Left renal cortex interstitium (tissue), 4 donors: Measurements from ENCODE around the gene ERRFI1. TPM values are rescaled to one million over a fixed set of nuclear protein-coding genes. Genes with fewer than 3 reads are reported as not detected.
A peak's percentile ranks its signal among the peaks of the same experiment; 100 is the strongest.
"Not testable (repeated sequence)": the region's sequence is repeated elsewhere in the genome, so short reads cannot be mapped to it uniquely, and the experiment has no call there.

ENCODE experiments used
- DNase-seq, 4 donors: peaks; one replicate each; pipeline ENCODE4 v3.0.0-alpha.2; 2013; ENCODE audit warnings: low read depth in 4 of 4, low spot score in 2 of 4, missing footprints in 1 of 4
- polyA plus RNA-seq, 4 donors: library from polyadenylated mRNA; unstranded; fragments of 120-200 nt; gene quantifications; one replicate each; pipeline ENCODE4 v1.2.1, GENCODE V29; 2013; ENCODE audit not compliant: insufficient read length in 4 of 4

ERRFI1 gene
- polyA plus RNA-seq, 4 donors, result 18.9 to 24.8 (median 20.6) TPM

- DNase-seq, result peak in 2 of 4 donors; percentile 46 to 55
Measured at GRCh38 chr1:7975212-7975865, 50.8 kb downstream of the ERRFI1 start.

- no peak for DNase-seq
Measured at GRCh38 chr1:7973086-7973485, 53.0 kb downstream of the ERRFI1 start.

GRCh38 chr1:7972285-7972684 is 53.8 kb downstream of the ERRFI1 start:
- no peak for DNase-seq

DNA sequence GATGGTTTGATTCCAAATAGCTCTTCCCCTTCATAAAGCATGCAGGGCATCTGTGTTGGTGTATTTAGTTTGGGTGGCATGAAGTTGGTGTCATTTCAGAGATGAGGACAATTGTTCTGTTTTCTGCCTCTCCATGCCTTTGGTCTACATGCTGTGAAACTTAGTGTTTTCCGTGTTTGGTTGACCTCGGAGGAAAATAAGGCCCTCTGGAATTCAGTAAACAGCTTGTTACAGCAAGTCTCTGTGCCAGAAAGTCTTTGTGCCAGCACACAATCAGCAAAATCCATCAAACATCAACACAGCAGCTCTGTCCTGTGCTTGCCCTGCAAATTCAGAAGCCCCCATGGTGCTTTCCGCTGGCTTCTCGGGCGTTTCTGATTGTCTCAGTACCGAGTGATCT is 55.1 kb downstream of the ERRFI1 start:
- no peak for DNase-seq

- no peak for DNase-seq
Measured at GRCh38 chr1:7970246-7970645, 55.9 kb downstream of the ERRFI1 start.

DNA sequence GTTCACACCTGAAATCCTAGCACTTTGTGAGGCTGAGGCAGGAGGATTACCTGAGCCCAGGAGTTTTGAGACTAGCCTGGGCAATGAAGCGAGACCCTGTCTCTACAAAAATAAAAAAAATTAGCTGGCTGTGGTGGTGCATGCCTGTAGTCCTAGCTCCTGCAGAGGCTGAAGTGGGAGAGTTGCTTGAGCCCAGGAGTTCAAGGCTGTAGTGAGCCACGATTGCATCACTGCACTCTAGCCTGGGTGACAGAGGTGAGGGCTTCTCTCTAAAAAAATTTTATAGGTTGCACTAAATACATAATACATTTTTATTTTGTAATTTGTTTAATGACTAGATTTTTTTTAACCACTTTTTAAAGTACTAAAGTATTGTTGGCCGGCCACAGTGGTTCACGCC is 58.5 kb downstream of the ERRFI1 start:
- no peak for DNase-seq

DNA sequence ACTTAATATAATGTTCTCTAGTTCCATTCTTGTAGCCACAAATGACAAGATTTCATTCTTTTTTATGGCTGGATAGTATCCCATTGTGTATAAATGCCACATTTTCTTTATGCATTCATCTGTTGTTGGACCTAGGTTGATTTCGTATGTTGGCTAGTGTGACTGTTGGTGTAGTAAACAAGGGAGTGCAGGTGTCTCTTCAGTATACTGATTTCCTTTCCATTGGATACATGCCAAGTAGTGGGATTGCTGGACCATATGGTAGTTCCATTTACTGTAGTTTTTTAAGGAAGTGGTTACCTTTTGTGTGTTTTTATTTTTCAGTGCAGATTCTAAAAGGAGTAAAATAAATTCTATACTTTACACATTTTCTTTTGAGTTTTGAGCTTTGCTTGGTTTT is 58.9 kb downstream of the ERRFI1 start:
- DNase-seq, result no peak

DNA sequence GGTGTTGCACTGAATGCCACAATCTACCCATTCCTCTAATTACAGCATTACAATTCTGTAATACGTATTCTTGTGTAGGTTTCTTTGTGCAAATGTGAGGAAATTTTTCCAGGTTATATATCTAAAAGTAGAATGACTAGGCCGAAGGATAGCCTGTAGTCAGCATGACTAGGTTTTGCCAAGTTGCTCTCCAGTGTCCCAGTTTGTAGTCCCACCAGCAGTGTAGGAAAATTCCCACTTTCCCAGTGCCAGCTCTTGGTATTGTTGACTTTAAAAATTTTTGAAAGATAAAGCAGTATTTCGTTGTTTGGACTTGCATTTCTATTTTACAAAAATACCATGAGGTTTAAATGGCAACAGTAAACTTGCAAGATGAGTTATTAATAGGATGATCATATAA is 61.6 kb downstream of the ERRFI1 start:
- DNase-seq, result no peak

- DNase-seq, result not testable (repeated sequence)
Measured at GRCh38 chr1:7963841-7964240, 62.3 kb downstream of the ERRFI1 start.

GRCh38 chr1:7963378-7963730 is 62.8 kb downstream of the ERRFI1 start:
- not testable (repeated sequence) for DNase-seq

DNA sequence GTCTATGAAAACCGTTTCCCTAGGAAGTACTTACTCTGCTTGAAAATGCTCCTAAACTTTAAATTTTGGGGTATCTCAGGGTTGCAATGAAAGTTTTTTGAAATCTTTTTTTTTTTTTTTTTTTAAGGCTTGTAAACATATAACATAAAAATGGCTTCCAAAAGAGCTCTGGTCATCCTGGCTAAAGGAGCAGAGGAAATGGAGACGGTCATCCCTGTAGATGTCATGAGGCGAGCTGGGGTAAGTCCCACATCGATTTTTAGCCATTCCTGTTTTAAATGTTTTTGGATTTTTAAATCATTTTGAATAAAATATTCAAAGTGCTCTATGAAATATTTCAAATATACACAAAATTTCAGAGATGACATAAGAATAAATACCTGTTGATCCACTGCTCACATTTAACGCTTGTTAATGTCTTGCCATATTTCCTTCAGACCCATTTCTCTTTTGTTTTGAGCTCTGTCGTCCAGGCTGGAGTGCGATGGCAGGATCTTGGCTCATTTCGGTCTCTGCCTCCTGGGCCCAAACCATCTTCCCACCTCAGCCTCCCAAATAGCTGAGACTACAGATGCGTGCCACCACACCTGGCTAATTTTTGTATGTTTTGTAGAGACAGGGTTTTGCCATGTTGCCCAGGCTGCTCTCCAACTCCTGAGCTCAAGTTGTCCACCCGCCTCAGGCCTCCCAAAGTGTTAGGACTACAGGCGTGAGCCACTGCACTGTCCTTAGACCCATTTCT is 63.3 kb downstream of the ERRFI1 start:
- DNase-seq, result no peak

GRCh38 chr1:7962014-7962335 is 64.1 kb downstream of the ERRFI1 start:
- DNase-seq, result peak in 1 of 4 donors; percentile 23

Other genes starting within 250 kb of the ERRFI1 start
- gene PER3, start 242.0 kb downstream of the ERRFI1 start, polyA plus RNA-seq, result 10 to 100 TPM; 11.5 to 16.5 (median 14.3) TPM
- under 1 TPM in 1 of 4 donors, not detected in 3; 0.61 TPM for gene UTS2, start 173.2 kb downstream of the ERRFI1 start, polyA plus RNA-seq
- under 1 TPM; 0.10 to 0.17 (median 0.15) TPM for gene TNFRSF9, start 85.5 kb downstream of the ERRFI1 start, polyA plus RNA-seq
- 100 to 1,000 TPM; 280 to 378 (median 329) TPM for gene PARK7, start 64.6 kb downstream of the ERRFI1 start, polyA plus RNA-seq